HepG2 (cell line): Measurements from ENCODE around the gene SDC4. TPM values are rescaled to one million over a fixed set of nuclear protein-coding genes. Genes with fewer than 3 reads are reported as not detected.

Experiments
- ATF4 ChIP-seq, 2 experiments: fragments of 450-650 bp in 1 of 2; sonication (generic) in 1 of 2; formaldehyde crosslinking; IDR thresholded peaks; 2 replicates each; pipeline versions ENCODE4 v1.5.0 to v1.8.0; 2020 to 2022; ENCODE audit warnings: mild to moderate bottlenecking in 1 of 2, missing genetic modification reagents in 1 of 2
- CREB3 ChIP-seq: sonication (generic); formaldehyde crosslinking; IDR thresholded peaks from 2 replicates; pipeline ENCODE4 v1.5.0; 2020; ENCODE audit warnings: missing genetic modification reagents
- E2F2 ChIP-seq: sonication (generic); formaldehyde crosslinking; IDR thresholded peaks from 2 replicates; pipeline ENCODE4 v1.4.0; 2020; ENCODE audit warnings: missing genetic modification reagents, borderline replicate concordance
- HNF4G ChIP-seq, 2 experiments: sonication (generic) in 1 of 2; formaldehyde crosslinking in 1 of 2; IDR thresholded peaks; 2 replicates each; pipeline versions ENCODE4 v1.4.0 to v1.6.1; 2011 to 2020; ENCODE audit warnings: borderline replicate concordance in 2 of 2, low read depth in 2 of 2, mild to moderate bottlenecking in 2 of 2, low read length in 1 of 2, missing genetic modification reagents in 1 of 2, moderate library complexity in 1 of 2
- KLF9 ChIP-seq: IDR thresholded peaks from 2 replicates; pipeline ENCODE4 v1.6.1; 2016; ENCODE audit warnings: low read depth
- MIER3 ChIP-seq: IDR thresholded peaks from 2 replicates; pipeline ENCODE4 v1.6.1; 2016; ENCODE audit warnings: missing compliant biosample characterization, borderline replicate concordance
- MYPOP ChIP-seq: sonication (generic); formaldehyde crosslinking; IDR thresholded peaks from 2 replicates; pipeline ENCODE4 v1.8.1; 2023; ENCODE audit warnings: mild to moderate bottlenecking, moderate library complexity, missing genetic modification reagents
- NR0B2 ChIP-seq: sonication (generic); formaldehyde crosslinking; IDR thresholded peaks from 2 replicates; pipeline ENCODE4 v1.4.0; 2020; ENCODE audit warnings: mild to moderate bottlenecking, missing genetic modification reagents
- NR3C1 ChIP-seq: sonication (generic); formaldehyde crosslinking; IDR thresholded peaks from 2 replicates; pipeline ENCODE4 v1.4.0; 2020; ENCODE audit warnings: missing genetic modification reagents
- NRL ChIP-seq: sonication (generic); formaldehyde crosslinking; IDR thresholded peaks from 2 replicates; pipeline ENCODE4 v1.5.0; 2020; ENCODE audit warnings: missing genetic modification reagents, mild to moderate bottlenecking, moderate library complexity, borderline replicate concordance
- PHF20 ChIP-seq: sonication (generic); formaldehyde crosslinking; IDR thresholded peaks from 2 replicates; pipeline ENCODE4 v1.5.0; 2020; ENCODE audit warnings: mild to moderate bottlenecking, missing genetic modification reagents
- RARG ChIP-seq: sonication (generic); formaldehyde crosslinking; IDR thresholded peaks from 2 replicates; pipeline ENCODE4 v1.4.0; 2020; ENCODE audit warnings: low read depth, mild to moderate bottlenecking, missing genetic modification reagents
- TERF1 ChIP-seq: sonication (generic); formaldehyde crosslinking; IDR thresholded peaks from 2 replicates; pipeline ENCODE4 v1.8.0; 2022; ENCODE audit warnings: mild to moderate bottlenecking, missing genetic modification reagents, moderate library complexity
- TP53 ChIP-seq: sonication (generic); formaldehyde crosslinking; conservative IDR thresholded peaks from 2 replicates; pipeline ENCODE4 v1.4.0; 2020; ENCODE audit warnings: missing genetic modification reagents
- ZBTB21 ChIP-seq: sonication (generic); formaldehyde crosslinking; IDR thresholded peaks from 2 replicates; pipeline ENCODE4 v1.4.0; 2020; ENCODE audit warnings: missing genetic modification reagents
- ZNF253 ChIP-seq: sonication (generic); formaldehyde crosslinking; IDR thresholded peaks from 2 replicates; pipeline ENCODE4 v1.8.0; 2022; ENCODE audit warnings: mild to moderate bottlenecking, missing genetic modification reagents, borderline replicate concordance
- ZNF33B ChIP-seq: sonication (generic); formaldehyde crosslinking; IDR thresholded peaks from 2 replicates; pipeline ENCODE4 v1.5.1; 2020; ENCODE audit warnings: mild to moderate bottlenecking, missing genetic modification reagents
- ZNF615 ChIP-seq: sonication (generic); formaldehyde crosslinking; IDR thresholded peaks from 2 replicates; pipeline ENCODE4 v1.5.0; 2020; ENCODE audit warnings: mild to moderate bottlenecking, missing genetic modification reagents, borderline replicate concordance
- ZNF737 ChIP-seq: sonication (generic); formaldehyde crosslinking; IDR thresholded peaks from 2 replicates; pipeline ENCODE4 v1.5.0; 2020; ENCODE audit warnings: missing genetic modification reagents, mild to moderate bottlenecking, borderline replicate concordance
- ZNF883 ChIP-seq: sonication (generic); formaldehyde crosslinking; IDR thresholded peaks from 2 replicates; pipeline ENCODE4 v1.5.1; 2020; ENCODE audit warnings: mild to moderate bottlenecking, missing genetic modification reagents; ENCODE audit errors: not compliant biosample characterization
- ZSCAN21 ChIP-seq: sonication (generic); formaldehyde crosslinking; IDR thresholded peaks from 2 replicates; pipeline ENCODE4 v1.8.0; 2022; ENCODE audit warnings: mild to moderate bottlenecking, missing genetic modification reagents, moderate library complexity, borderline replicate concordance
- ZSCAN30 ChIP-seq: sonication (generic); formaldehyde crosslinking; IDR thresholded peaks from 2 replicates; pipeline ENCODE4 v1.5.0; 2020; ENCODE audit warnings: mild to moderate bottlenecking, missing genetic modification reagents
- polyA plus RNA-seq, 8 experiments: library from polyadenylated mRNA; depleted of rRNA in 3 of 8; stranded (reverse) in 7 of 8; unstranded in 1 of 8; fragments of >200 nt; fragmentation: Illumina TruSeq in 4 of 8; extraction: Trizol in 4 of 8; gene quantifications; 2 replicates each; pipeline versions ENCODE4 v1.2.1 to v1.2.3, GENCODE V29; 2011 to 2016; ENCODE audit warnings: low read depth in 4 of 8, missing spikeins in 1 of 8, mixed read lengths in 1 of 8; ENCODE audit not compliant: insufficient read depth in 1 of 8
- total RNA-seq, 5 experiments: library from RNA; depleted of rRNA; stranded (reverse); fragments of >200 nt; fragmentation: Illumina TruSeq; extraction: Trizol; gene quantifications; 2 replicates each; pipeline ENCODE4 v1.2.3, GENCODE V29; 2016; ENCODE audit warnings: low read depth in 1 of 5

Gene SDC4
- total and polyA plus RNA-seq, 2 of the 13 experiments (the other 11 are each of a cell fraction or from before 2014, with no cell fraction given) = 49.0 to 65.1 TPM

GRCh38 chr20:45358282-45359068, 10.3 kb upstream of the SDC4 start (continued):
- TF ChIP-seq CREB3 (no peak), TERF1 (CRISPR knock-in tag) (no peak), HNF4G (IDR thresholded peaks at IDR 0.05; ENCODE audit: borderline replicate concordance, low read depth, low read length) (no peak), HNF4G (CRISPR knock-in tag; IDR thresholded peaks at IDR 0.05; ENCODE audit: borderline replicate concordance, low read depth) (no peak), ZNF737 (CRISPR knock-in tag) (no peak), NR0B2 (CRISPR knock-in tag) (no peak; the same call in 1 of the 2 replicates), ZBTB21 (CRISPR knock-in tag) (no peak), ZSCAN30 (CRISPR knock-in tag) (no peak), PHF20 (no peak), E2F2 (CRISPR knock-in tag) (no peak), ZNF253 (CRISPR knock-in tag) (no peak), TP53 (no peak), MYPOP (CRISPR knock-in tag) (no peak), NR3C1 (CRISPR knock-in tag) (no peak), ZNF33B (no peak), RARG (CRISPR knock-in tag) (no peak), KLF9 (no peak), ZSCAN21 (CRISPR knock-in tag) (no peak), ATF4 (CRISPR knock-in tag; IDR thresholded peaks at IDR 0.05) (no peak), MIER3 (CRISPR knock-in tag) (no peak; the same call in 1 of the 2 replicates), ZNF615 (no peak), NRL (CRISPR knock-in tag) (no peak), ZNF883 (CRISPR knock-in tag) (no peak)
